MM.1S (cell line): ENCODE measurements around the gene TARP.

Experiments used
- CTCF ChIP-seq: fragments of 300-600 bp; sonication (generic); IDR thresholded peaks from 2 replicates; pipeline ENCODE4 v1.5.1; 2016; ENCODE audit warnings: antibody characterized with exemption, low read length, mixed read lengths
- EZH2 ChIP-seq: fragments of 300-600 bp; sonication (generic); optimal IDR thresholded peaks from 2 replicates; pipeline ENCODE3; 2017; ENCODE audit warnings: low read depth, mild to moderate bottlenecking, antibody characterized with exemption, low read length, mixed read lengths
- EZH2phosphoT487 ChIP-seq: fragments of 300-600 bp; sonication (generic); IDR thresholded peaks from 2 replicates; pipeline ENCODE4 v1.6.1; 2018; ENCODE audit warnings: antibody characterized with exemption, low read length

- TF ChIP-seq EZH2phosphoT487 (no peak), CTCF (no peak), EZH2 (no peak)
Measured at GRCh38 chr7:38284553-38284952, 11.1 kb upstream of the TARP start.
